HG02870 (cell line): ENCODE data around the gene LENEP.

Experiments used
- ATAC-seq: cut with Tn5 transposase; IDR thresholded peaks from one replicate; pipeline ENCODE4 v1.9.1; 2021; ENCODE audit warnings: mild to moderate bottlenecking, moderate library complexity; ENCODE audit not compliant: unreplicated experiment

Gene LENEP

GRCh38 chr1:154960446-154961136, 32.8 kb upstream of the LENEP start:
- ATAC-seq: no peak

DNA sequence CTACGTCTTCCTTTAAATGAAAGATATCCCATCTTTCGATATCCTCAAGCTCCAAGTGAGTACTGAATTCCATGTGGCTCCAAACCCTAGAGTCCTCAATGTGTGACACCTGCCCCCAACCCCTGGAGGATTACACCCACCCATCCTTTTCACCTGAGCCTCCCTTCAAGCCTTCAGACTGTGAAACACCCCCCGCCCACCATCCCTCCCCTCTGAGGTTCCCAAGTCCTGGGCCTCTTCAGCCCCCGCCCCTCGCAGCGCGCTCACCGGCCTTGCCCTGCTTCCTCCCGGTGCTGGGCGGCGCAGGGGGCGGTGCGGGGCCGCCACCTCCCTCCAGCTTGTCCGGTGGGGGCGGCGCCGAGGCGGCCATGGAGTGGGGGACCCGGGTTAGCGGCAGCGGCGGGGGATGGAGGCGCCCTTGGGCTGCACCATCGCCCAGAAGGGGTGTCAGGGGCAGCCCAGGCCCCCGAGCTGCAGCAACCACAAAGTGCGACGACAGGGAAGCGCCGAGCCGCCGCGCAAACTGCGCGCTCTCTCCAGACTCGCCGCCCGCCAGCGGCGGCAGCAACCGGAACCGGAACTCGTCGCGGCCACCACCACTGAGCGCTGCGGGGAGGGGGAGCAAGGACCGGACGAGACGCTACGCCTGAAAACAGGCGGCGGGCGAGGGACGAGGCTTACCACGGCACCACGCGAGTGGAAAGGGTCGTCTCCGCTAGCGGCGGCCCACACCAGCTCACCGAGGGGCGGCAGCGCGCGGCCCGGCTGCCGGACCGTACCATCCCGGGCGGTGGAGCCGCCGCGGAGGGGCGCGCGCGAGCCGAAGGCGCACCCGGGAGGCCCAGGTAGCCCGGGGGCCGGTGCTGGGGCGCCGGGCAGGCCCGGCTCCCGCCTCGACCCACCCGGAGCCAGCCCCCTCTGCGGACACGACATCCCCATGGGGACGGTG, 31.9 kb upstream of the LENEP start, which contains the start of gene PYGO2:
PYGO2 (minus strand) TSS at position 576 of the 949 bp plus-strand sequence; CDS start at position 370, 206 bp downstream.
- peak; percentile 65 for ATAC-seq

DNA sequence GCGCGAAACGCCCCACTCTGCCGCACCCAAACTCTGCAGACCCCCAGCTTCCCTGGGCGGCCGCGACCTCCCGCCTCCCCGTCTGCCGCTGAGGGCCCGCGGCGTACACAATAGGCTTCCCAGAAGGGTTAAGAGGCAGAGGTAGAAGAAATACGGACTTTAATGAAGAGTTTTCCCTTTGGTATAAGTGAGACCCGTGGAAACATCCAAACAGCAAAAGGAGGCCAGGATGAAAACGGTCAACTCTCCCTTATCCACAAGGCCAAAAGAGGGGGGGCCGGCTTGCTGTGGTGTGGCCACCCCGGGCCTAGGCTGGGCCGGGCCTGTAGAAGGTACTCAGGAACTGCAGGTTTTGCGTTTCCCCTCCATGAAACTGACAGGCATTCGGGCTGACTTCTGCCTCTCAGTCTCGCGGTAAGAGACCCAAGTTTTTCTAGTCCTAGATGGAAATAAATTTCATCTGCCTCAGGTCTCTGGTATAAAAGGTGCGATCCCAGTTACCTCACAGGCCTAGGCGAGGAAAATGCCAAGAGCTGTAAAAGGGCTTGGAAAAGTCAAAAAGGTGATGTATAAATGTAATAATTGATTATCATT, 31.1 kb upstream of the LENEP start:
- ATAC-seq: peak; percentile 6

DNA sequence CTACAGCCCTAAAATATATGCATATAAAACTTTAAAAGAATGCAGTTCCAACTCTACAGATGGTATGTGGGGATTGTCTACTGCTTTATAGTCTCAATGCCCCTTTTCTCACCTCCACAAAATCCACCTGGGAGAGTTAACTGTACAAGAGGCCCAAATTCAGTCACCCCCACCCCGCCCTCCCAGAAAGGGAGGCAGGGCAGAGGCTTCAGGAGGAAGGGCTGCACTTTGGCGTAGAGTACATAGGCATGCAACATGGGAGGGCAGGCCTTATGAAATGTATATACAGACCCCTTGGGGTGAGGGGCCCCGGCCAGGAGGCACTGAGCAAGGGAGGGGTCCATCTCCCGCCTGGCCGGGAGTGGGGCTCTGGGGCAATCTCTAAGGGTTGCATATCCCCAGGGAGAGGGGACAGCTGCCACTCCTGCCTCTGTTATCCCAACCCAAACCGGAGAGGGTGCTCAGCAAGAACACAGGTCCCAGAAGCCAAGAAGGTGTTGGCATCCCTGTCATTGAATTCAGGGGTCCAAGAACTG, 30.5 kb upstream of the LENEP start:
- no peak for ATAC-seq

DNA sequence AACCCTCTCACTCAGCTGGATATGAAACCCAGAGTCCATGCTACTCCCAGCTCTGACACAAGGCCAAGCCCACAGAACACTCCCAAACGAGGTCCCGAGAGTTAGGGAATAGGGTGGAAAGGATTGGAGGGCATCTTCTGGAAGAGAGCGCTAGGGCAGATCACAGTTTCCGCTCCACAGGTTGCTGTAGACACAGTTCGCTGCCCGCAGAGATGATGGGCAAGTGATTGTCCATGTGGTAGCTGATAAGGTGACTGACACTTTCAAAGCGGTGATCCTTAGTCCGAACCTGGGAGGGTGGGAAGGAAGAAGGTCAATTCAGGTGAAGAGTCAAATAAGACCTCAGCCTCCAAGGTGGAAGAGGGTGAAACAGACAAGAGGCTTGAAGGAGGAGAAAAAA, 29.7 kb upstream of the LENEP start:
- no peak for ATAC-seq

- ATAC-seq: no peak
Observed at GRCh38 chr1:154964359-154964758, 29.0 kb upstream of the LENEP start.

DNA sequence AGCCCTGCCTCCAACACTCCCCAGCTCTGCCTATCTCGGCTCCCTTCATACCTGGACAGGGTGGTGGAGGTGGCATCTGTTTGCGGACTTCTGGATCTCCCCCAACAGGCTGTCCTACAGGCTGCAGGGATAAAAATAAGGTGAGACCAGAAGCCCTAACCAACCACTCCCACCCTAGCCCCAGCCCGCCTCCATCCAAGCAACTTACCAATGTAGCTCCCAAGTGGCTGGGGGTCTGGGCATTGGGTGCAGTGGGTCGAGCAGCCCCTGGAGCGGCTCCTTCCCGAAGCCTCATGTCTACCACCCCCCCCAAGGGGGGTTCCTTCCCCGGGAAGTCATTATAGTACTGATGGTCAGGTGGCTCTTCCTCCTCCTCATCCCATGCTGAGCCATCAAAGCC, 27.3 kb upstream of the LENEP start:
- ATAC-seq: no peak

DNA sequence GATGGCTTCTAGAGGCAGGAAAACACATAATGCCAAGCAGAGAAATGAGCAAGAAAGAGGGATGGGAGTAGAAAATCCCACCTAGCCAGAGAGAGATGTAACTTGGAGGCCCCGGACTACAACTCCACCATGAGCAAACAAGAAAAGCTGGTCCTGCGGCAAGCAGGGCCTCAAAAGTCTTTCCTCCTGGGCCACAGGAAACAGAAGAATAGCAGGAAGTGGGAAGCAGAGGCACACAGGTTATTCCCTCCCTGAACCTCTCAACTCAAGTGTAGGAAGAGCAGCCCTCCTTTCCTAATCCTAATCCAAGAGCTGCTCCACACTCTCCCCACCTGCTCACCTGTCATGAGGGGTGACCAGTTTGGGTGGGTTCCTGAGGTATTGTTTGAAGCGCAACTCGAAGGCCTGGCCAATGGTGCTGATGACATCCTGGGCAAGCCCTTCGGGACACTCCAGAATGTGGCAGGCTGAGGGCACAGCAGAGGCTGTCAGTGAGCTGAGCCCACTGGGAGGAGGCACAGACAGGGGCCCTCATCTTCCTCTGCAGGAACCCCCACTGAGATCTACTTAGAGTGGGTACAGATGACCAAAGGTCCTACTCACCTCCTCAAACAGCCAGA, 25.9 kb upstream of the LENEP start:
- ATAC-seq: no peak

- ATAC-seq: no peak
Observed at GRCh38 chr1:154968731-154969130, 24.7 kb upstream of the LENEP start.

DNA sequence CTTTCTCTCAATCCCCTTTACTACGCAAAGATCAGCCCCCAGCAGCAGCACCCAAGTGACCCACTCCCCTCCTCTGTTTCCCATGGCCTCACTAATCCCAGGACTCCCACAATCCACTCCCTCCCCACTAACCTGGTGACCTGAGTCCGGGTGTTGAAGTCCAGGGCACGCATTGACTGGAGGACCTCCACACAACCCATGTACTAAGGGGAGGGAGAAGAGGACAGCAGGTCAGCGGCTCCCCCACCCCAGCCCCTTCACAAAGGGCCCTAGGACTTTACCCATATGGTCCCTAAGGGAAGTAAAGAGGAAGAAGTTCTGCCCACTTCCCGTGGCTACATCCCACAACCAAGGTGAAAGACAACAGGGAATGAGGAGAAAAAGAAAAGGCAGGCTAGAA, 24.1 kb upstream of the LENEP start:
- ATAC-seq: no peak

- no peak for ATAC-seq
Observed at GRCh38 chr1:154969860-154970452, 23.4 kb upstream of the LENEP start.

- peak; percentile 24 for ATAC-seq
Observed at GRCh38 chr1:154970631-154971340, 22.6 kb upstream of the LENEP start, which contains the start of gene SHC1. Gene SHC1 (minus strand): TSS chr1:154970747. CDS start chr1:154970526, 221 bp downstream.

DNA sequence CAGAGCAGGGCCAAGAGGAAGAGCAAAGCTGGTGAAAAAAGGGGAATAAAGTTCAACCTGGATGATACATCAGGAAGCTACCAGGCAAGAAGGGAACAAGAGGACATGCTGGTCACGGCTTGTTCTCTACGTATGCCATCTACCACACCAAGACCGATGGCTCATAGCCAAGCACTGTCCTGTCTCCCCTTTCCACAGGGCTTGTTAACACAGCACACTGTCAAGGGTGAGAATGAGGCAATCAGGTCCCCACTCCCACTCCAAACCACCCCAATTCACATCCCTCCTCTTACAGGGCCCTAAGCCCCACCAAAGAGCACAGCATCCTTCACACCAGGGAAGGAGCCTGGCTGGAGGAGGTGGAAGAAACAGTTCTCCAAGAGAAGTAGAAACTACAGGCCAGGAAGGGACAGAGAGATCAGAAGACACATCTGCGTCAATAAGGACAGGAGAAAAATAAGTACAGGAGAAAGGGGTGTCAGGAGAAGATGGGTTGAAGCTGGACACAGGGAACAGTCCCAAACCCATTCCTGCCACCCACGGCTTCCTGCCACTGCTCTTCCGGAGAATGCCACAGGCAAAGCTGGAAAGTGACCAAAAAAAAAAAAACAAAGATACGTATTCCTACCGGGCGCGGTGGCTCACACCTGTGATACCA, 21.9 kb upstream of the LENEP start:
- ATAC-seq: no peak

DNA sequence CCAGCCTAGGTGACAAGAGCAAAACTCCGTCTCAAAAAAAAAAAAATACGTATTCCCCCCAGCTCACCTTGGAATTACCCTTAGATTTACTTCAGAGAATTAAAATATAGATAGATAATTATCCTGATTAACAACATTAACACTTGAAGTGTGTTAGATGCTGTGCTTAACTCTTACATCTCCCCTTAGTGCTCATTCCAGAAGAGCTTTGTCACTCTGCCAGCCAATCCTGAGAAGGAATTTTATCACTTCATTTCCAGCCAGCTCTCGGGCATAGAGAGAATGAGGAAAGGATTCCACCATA, 21.2 kb upstream of the LENEP start:
- ATAC-seq: no peak

DNA sequence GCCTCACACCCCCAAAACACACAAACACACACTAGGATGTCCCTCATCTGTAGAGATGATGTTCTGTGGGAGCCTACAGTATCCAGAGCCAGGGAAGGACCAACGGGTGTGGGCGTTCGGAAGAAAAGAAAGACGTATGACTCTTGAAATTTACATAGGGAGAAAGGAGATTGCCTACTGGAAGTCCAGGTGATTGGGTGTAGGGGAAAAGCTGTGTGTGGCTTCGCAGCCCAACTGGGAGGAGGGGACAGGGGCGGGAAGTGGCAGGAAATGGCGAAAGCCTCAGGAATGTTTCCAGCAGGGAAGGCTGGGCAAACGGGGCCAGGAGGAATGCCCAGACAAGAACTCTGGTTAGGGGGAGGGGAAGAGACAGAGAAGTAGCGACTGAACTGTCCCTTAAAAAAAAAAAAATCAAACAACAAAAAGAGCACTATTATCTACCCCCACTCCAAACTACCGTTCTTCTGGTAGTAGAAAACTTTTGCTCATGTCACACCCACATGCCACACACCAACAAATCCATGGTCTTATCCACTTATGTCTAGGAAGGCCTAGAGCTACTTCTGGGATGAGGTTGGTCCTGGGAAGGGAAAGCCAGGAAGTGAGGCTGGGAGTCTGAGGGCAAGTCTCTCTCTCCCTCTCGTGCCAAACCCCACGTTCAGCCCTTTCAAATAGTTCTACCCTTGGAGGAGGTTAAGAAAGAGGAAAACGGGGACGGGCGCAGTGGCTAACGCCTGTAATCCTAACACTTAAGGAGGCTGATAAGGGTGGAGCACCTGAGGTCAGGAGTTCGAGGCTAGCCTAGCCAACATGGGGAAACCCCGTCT, 20.7 kb upstream of the LENEP start:
- no peak for ATAC-seq

DNA sequence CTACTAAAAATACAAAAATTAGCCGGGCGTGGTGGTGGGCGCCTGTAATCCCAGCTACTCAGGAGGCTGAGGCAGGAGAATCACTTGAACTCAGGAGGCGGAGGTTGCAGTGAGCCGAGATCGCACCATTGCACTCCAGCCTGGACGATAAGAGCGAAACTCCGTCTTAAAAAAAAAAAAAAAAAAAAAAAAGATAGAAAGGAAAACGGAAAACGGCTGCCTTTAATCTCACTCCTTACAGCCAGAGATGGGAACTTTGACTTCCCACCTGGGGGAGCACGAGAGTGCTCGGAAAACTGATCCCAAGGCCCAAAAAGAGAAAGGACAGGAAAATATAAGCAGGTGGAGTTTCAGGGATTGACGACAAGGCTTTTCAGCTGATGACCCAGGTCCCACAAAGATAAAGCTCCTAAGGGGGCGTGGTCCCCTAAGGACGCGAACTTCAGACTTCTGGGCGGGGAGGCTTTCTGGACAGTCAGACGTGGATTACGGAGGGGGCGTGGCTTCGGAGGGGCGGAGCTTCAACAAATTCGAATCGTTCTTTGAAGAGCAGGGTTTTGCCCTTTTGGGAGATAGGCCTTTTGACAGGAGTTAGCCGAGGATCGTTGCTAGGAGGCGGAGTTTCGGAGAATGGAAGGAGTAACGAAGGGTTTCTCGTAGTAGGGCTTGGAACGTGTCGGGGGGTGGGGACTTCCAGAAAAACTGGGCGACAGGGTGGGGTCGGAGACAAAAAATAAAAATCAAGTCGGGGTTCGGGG, 19.9 kb upstream of the LENEP start:
- ATAC-seq: peak; percentile 13

- peak; percentile 71 for ATAC-seq
Observed at GRCh38 chr1:154974102-154974807, 19.1 kb upstream of the LENEP start, which contains the start of gene CKS1B. Gene CKS1B (plus strand): TSS chr1:154974681. CDS start chr1:154974746, 65 bp downstream.
